ENCODE results near the gene CEACAM1.

DNA sequence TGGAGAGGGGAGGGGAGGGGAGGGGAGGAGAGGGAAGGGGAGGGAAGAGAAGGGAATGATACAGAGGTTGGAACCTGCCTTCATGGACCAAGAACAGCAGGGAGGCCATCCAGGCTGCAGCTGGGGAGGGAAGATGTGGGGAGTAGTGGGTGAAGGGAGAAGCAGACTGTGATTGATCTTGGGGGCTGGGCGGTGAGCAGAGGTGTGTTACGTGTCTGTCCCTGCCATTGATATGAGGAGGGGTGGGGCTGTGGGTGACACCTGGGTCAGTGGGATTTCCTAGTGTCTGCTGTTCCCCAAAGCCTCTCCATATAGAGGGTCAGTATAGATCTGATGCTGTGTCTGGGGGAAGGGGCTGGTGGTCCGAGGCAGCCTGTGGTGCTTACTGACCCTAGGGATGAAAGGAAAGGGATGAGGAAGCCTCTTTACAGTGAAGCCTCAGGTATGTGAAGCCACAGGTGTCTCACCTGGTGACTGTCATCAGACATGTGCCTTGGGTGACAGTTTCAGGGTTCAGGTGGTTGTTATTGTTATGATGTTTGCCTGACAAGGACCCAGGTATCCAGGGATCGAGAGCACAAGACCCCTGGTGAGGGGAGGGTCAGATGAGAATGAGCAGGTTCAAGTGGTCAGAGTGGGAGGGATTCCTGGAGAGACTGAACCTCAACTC is 18.7 kb upstream of the CEACAM1 start:
- no peak for TF ChIP-seq POLR2A (IDR thresholded peaks at IDR 0.05; ENCODE audit: low read length)
- TF ChIP-seq GATA1 (IDR thresholded peaks at IDR 0.05; ENCODE audit: low read depth, low read length) = no peak
